Posterior vena cava (tissue), 2 donors: ENCODE measurements around the gene BNC2. TPM values are rescaled to one million over a fixed set of nuclear protein-coding genes. Genes with fewer than 3 reads are reported as not detected.

Experiments
- DNase-seq: peaks from one replicate; pipeline ENCODE4 v3.0.0-alpha.2; 2020; ENCODE audit warnings: low spot score
- intact Hi-C, 2 donors: fragments of 100-400 bp; cut with DNase I; formaldehyde crosslinking; loops; one replicate each; pipeline versions ENCODE4 v1.14.1 to v1.14.2; 2022 to 2023
- total RNA-seq, 2 donors: library from RNA; stranded (reverse); fragmentation: NEBNext Ultra II Directional; extraction: Animal tissue kit (Norgen Biotek cat#: 25700); gene quantifications; one replicate each; pipeline ENCODE4 v1.2.1, GENCODE V29; 2021
- donor health status: DM: yes; HTN: yes; CAD: no.
- donor health status: DM: yes; HTN: yes; CAD: no.

Gene BNC2
- total RNA-seq, 2 donors from 2014 or later = 61.2 to 76.0 TPM

DNA sequence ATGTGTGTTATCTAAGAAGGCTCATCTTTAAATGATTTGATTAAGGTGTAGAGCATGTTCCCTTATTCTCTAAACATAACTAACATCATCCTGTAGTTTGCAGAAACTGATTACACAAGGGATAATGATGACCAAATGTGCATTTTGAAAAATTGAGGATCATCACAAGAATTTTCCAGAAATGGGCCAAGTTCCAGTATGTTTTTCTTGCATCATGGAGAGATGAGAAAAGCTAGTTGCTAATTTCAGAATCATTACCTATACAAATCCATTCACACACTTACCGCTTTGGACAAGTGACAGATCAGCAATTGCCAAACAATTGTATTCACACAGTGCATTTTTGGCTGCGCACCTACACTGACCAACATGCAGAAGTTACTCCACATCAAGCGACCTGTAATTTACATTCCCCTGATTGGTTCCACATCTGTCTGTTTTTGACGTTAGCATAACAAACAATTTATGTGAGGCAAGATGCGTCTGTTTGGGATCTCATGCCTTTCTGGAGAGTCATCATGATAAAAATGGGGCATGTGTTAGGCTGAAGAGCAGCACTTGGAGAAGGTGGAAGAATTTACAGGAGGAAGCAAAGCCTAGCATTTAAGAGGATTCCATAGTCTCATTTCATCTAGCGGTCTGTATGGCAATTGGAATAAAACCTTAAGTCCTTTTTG, 2.8 kb upstream of the BNC2 start:
- DNase-seq = no peak
- intact Hi-C loops = loop anchor here in 1 of 2 donors (10.0 kb wide), 1 partner anchor 148 kb away; no protein-coding TSS in a partner anchor

DNA sequence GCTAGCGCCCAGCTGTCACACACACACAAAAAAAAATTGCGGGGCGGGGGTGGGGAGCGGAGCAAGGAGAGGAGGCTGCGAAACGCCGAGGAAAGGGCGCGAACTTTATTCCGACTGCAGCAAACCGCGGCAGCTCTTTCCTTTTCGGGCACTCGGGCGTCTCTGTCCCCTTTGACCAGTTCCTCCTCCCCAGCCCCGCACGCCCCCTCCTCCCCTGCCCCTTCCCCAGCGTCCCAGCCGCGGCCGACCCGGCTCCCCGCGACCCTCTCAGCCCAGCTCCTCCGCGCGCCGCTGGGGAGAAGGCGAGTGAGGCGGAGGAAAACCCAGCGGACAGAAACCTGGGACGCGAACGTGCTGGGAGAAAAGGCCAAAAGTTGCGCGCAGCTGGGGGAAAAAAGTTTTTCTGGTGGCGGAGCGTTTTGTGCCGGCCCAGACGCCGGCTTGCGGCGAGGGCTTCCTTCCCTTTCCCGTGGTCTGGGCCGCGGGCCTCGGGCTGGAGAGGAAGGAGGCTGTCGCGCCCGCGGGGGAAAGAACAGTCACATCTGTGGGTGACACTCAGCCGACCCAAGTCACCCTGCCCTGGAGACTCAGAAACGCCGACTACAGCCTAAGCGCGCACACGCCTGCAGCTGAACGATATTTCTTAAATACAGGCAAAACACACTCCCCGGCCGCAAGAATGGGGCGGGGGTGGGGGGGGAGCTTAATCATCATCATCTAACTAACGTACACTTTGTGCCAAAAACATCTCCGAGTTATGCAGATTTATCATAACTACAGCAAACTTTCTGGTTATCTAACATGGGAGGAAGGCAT, 1.1 kb upstream of the BNC2 start:
- DNase-seq = peak; percentile 92

DNA sequence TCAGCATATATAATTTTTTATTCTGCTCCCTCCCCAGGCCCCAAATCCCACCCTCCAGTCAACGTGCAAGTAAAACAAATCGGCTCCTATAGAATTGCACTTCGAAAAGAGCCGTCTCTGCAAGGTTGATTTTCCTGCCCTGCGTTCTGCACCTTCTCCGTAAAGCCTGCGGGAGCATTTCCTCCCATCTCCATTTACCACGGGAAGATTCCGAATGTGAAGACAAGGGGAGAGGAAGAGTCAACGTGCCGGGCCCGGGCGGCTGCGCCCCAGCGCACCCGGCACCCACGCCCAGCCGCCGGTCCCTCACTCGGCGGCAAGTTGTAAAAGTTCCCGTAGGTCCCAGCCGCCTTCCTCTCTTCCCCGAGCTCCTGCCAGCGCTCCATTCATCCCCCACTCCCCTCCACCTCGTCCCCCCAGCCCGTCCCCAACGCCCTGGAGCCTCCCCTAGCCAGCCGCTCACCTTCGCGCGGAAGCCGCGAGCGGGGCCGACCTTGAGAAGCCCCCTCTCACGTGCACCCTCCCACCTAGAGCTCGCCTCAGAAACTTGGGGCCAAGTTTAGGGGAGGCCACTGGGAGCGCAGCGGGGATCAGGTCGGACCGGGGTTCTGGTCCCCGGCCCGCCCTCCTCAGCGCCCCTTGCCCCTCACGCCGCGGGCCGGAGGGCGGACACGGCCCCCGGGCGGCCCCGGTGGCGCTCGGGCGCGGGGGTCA, 431 bp downstream of the BNC2 start:
- intact Hi-C loops = loop anchor here (10.0 kb wide), 2 partner anchors 135 to 145 kb away; no protein-coding TSS in a partner anchor

More for the DNA sequence above, 1.1 kb upstream of the BNC2 start:
- intact Hi-C loops = loop anchor here in 1 of 2 donors (10.0 kb wide), 1 partner anchor 147 kb away; no protein-coding TSS in a partner anchor

DNA sequence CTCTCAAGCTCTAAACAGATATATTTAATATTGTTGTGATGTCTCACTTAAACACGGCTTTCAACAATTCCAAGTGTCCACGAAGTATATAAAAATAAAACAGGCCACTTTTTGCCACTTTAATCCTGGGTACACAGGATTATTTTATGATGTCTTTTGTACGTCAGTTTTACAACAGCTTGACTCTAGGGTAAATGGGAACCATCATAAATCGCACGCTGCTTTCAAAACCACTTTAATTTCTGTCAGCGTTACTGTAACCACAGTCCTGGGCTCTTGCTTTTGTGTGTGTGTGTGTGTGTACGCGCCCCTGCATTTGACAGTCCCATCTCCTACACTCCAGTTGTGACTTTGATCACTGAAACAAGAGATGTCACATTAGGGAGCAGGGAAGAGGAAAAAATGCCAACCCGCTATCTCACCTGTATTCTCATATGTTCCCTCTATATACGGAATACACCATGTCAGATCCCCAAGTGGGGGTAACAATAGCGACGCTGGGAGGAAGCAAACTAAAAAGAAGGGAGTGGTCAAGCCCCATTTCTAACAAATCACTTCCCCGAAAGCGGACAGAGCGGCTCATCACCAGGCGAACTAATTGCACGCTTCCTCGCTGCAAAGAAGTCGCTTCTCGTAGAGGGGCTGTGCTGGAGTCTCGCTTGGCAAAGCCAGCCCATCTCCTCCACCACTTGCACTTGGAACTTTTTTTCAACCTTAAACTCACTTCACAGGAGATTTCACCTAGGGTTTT, 1.2 kb downstream of the BNC2 start:
- intact Hi-C loops = loop anchor here in 1 of 2 donors (10.0 kb wide), 1 partner anchor 135 kb away; no protein-coding TSS in a partner anchor
- no peak for DNase-seq

More for the DNA sequence above, 431 bp downstream of the BNC2 start:
- DNase-seq = no peak

DNA sequence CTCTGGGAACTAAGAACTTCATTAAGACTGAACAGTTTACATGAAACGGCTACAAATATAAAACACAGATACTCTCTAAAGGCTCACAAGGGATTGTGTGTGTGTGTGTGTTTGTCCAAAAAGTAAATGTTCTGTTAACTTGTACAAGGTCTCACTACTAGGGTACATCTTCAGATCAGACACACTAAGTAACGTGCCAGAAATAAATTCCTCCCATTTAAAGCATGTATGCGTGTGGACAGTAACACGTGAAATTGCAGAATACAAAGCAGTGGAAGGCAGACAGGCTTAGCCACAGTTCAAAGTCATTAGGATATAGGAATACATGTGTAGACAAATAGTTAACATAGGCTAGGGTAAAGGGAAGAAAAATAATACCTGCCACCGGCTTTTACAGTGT, 1.8 kb downstream of the BNC2 start:
- no peak for DNase-seq
- intact Hi-C loops = loop anchor here in 1 of 2 donors (10.0 kb wide), 1 partner anchor 136 kb away; no protein-coding TSS in a partner anchor

DNA sequence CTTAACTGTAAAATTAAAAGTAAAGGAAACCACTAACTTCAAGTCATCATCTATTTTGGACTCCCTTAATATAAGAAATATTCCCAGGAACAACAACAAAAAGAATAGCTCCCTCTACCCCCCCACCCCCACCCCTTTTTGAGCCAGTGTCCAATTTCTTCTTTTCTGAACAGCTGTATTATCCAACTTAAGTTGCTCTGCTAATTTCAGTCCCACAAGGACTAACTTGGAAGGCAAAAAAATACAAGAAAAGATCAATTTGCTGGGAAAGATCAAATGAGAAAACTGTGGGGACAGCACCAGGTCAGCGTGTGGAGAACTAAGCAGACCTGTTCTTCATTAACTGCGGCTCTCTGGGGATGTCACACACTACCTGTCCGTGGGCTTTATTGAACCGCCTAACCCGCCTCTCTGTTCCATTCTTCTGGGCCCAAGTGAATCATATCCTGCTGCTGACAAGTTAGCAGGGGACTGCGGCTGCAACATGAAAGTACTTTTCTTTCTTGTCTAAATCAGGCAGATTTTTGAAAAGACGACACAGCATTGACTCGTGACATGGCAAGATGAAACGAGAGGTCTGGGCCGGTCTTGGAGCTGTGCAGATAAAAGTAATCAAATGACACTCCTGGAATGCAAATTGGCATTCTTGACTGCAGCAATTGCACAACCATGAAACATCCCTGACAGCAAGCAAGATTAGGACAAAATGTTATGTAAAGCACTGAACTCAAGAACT, 2.7 kb downstream of the BNC2 start:
- intact Hi-C loops = loop anchor here in 1 of 2 donors (10.0 kb wide), 1 partner anchor 137 kb away; no protein-coding TSS in a partner anchor
- DNase-seq = no peak

DNA sequence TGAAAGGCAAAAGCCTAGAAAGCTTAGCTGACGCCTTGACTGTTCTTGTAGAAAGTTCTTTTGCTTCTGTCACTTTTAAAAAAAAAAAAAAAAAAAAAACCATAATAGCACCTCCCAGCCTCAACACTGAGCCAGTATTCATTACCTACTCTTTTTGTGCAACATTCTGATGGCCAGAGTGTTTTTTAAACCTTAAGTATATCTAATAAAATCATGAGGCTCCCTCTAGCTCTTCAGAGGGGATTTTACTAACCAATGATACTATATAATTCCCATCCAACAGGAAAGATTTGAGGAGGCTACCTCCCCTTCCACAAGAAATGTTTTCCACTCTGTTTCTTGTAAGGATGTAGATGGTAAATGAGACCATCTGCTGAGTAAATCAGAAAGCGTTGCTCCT, 3.9 kb downstream of the BNC2 start:
- DNase-seq = no peak
- intact Hi-C loops = loop anchor here in 1 of 2 donors (10.0 kb wide), 1 partner anchor 138 kb away; no protein-coding TSS in a partner anchor

DNA sequence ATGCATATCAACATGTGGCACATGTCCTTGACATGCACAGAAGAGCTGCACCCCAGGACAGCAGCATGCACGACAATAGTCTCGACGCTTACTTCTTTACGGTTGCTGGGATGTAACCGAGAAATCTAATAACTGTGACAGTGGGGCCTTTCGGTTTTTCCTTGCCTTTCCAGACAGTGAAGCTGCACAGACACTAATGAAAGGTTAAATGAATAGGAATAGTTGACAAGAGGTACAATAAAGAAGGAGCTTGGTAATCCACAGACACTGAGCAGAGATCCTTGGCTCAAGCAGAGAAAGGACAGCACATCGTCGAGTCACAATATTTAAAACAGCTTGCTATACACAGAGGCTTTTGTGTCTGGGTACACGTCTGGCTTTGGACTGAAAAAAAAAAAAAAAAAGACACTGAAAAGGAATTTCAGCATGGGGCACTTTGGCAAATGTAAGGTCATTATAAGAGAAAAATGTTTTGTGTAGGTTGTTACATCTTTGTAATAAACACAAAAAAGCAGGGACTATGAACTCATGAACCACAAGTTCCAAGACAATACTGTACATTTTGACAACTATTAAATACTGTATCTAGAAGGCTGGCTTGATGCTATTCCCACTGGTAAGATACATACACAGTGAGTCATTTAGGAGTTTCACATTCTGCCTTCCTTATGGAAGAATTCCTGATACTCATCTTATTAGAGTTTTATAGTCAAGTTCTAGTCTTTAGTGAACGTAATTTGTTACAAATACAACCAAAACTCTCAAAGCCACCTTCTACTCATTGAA, 5.6 kb downstream of the BNC2 start:
- DNase-seq = no peak
- intact Hi-C loops = loop anchor here in 1 of 2 donors (10.0 kb wide), 1 partner anchor 140 kb away; no protein-coding TSS in a partner anchor

DNA sequence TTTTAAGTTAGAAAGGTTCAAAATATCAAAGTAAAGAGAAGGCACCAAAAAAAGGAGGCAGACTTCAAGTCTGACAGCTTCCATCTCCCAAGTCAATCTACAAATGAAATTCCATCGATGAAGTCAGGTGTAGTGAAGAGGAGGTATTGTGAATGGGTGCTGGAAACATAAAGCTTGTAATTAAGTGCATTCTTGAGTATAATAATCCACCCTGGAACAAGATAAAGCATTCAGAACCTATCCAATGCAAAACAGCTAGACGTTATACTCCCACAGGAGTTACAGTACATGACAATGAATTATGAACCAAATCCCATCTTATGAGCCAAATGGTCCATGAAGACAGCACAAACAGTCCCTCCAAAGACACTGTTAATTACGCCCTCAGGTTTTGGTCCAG, 22.3 kb downstream of the BNC2 start:
- intact Hi-C loops = no loop called here
- DNase-seq = no peak

DNA sequence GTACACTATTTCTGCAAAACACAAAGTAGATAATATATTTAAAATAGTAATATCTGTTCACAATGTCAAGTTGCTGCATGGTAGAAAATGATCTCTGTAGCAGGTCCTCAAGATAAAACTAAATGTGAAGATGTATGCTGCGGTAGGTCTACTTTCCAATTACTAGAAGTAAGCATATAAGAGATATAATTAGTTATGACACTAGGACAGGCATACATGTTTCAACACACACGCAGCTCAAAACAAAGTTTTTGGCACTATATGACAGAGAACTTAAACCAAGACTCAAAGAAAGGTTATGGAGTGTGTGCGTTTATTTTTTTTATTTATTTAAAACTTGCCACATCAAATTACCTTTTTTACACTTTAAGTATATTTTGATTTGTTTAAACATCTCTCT, 23.5 kb downstream of the BNC2 start:
- DNase-seq = no peak
- intact Hi-C loops = no loop called here

DNA sequence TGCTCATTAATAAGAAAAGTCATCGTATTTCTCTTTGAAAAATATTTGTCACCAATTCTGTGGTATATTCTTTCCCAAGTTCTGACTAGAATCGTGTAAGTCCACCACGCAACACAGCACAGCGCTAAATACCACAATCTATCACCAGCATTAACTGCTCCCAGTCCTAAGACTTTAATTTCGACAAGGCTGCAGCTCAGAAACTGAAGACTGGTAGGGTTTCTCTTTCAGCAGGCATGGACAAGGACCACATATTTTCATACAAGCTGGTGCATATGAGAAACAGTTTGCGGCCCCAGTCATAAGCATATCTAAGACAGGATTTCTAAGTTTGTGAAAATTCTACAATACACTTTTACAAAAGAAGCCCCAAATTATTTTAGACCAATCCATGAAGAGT, 24.1 kb downstream of the BNC2 start:
- DNase-seq = no peak
- intact Hi-C loops = no loop called here

DNA sequence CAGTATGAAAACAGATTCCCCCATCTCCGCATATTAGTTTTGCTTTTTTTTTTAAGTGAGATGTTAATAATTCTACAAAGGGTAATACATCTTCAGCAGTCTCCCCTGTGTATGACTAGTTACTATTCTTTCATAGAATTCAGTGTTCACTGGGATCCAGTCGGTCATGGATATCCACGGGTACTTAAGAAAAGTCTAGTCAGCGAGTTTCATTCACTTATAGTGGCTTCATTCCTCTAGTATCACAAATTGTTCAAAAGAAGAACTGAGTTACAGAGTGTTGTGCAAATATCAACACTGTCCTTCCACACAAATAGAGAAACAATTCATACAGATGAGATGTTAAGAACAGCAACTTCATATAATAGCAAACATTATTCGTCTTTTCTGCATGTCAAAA, 35.7 kb downstream of the BNC2 start:
- intact Hi-C loops = no loop called here
- DNase-seq = no peak

DNA sequence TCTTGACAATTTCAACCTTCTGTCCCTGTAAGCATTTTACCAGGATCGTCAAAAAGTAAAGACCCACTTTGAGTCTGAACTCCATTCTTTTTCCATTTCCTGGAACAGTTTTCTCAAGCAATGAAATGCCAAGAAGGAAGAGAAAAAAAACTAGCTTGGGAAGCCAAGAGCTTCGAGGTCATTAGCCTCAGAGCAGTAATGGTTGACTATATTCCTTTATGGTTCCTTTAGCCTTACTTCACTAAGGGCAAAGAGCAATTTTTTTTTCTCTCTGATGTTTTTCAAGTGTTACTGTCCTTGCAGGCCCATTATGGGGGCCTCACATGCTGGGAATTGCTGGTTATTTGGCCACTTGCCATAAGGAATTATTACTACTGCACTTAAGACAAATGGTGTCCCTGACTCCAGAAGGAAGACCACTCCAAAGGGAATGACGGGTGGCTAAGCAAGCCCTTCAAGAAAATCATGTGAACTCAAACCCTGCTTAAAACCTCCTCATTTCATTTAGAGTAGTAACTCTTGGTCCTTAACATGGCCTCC, 37.1 kb downstream of the BNC2 start:
- intact Hi-C loops = no loop called here
- no peak for DNase-seq

DNA sequence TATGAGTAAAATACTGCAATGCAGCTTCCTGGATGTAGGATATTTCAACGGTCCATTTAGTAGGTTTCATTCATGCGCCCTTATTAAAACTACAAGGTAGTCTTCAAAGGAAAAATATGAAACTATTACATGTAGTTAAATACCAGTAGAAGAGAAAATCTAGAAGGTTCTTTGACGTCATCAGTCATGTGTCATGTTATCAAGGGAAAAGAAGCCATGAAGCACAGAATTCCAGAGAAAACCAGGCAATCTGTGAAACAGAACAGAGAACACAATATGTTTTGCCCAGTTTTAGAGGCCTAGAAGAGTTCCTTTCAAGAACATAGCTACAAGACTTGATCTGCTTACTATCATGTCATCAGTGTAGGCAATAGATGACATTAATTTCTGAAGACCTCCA, 38.4 kb downstream of the BNC2 start:
- DNase-seq = no peak
- intact Hi-C loops = no loop called here

DNA sequence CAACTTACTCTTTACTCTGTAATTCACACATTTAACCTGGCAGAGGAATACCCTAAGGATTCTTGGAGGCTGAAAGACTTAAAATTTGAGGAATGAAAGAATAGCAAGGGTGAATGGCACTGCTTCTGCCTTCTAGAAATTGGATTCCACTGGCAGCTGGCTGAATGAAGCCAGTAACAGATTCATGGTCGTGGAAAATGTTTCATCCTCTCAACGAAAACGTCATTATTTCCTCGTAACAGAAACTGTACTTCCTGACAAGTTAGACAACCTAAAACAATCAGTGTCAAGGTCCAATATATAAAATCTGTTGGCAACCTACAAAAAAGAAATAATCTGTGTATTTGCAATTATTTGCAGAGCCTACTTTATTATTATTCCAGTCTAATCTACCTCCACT, 39.7 kb downstream of the BNC2 start:
- intact Hi-C loops = no loop called here
- no peak for DNase-seq

DNA sequence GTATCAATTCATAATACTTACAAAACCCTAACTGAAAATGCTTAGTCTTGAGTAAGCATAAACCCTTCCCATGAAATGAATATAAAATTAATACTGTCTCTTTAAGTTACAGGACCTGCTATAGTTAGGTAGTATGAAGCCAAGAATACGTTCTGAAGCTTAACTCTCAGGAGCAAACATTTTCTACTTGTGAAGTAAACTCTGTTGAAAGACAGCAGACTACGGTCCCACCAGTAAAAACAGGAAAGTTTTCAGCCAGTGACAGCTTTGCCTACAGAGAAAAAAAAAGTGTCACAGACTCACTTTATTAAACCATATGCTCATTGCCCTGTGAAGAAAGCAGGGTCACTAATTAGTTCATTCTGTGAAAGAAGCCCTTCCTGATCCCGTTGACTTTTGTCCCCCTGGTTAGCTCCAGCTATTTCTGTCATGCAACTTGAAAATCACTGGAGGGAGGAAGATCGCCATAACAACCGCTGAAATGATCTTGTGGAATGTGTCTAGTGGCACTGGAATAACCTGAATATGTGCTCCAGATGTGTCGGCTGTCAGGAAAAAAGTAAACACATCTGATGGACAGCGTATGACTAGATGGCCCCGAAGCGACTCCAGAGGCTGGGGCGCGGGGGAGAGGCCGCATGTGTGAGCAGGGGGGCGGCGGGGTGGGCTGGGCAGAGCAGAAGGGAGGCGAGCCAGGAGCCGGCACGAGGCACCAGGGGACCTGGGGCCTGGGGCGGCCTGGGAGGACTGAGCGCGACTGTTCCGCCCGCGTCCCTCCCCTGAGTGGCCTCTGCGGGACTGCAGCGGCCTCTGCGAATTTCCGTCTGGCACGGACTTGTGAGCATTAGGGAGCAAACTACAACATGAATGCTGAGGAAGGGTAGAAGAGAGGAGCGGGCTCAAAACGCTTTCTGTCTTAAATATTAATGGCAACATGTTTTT, 41.9 kb downstream of the BNC2 start:
- intact Hi-C loops = no loop called here
- DNase-seq = no peak
